Endothelial cell of umbilical vein (primary cell): ENCODE measurements around the gene UBE2E3. TPM values are rescaled to one million over a fixed set of nuclear protein-coding genes. Genes with fewer than 3 reads are reported as not detected.

Experiments
- BruUV-seq: library from RNA; stranded (reverse); fragments of 400-500 nt; replicated peaks from 2 replicates; lab custom pipeline; 2021; lab: Mats Ljungman, UMichigan
- CTCF ChIA-PET: fragments of 300-600, 350-600 bp; sonication (Branson Sonifier 250); formaldehyde crosslinking; loops from one replicate; lab custom pipeline; 2021; ENCODE audit warnings: antibody characterized with exemption, inconsistent platforms; lab: Charles Lee
- POLR2A ChIA-PET: fragments of 300-600, 350-600 bp; sonication (Branson Sonifier 250); formaldehyde crosslinking; loops from one replicate; lab custom pipeline; 2021; ENCODE audit warnings: antibody characterized with exemption, inconsistent platforms; lab: Charles Lee
- DNase-seq: peaks from one replicate; pipeline ENCODE4 v3.0.0-alpha.2; 2011; ENCODE audit warnings: low read depth, low spot score
- FAIRE-seq: peaks from 2 replicates; lab custom pipeline; 2011; peaks lifted over from hg19 to GRCh38; lab: Jason Lieb, UNC
- H2AFZ ChIP-seq: 2 replicates; pipeline ENCODE4 v1.6.0; 2012; ENCODE audit warnings: low read depth, low read length, control low read depth, inconsistent platforms
- H3K27ac ChIP-seq: 2 replicates; pipeline ENCODE4 v1.5.1; 2011; ENCODE audit warnings: low read depth, mild to moderate bottlenecking, control low read depth, low read length, moderate library complexity; ENCODE audit not compliant: insufficient read depth
- H3K27me3 ChIP-seq, 2 experiments: 2 replicates each; pipeline versions ENCODE4 v1.6.0 to v1.6.1; 2011; ENCODE audit warnings: low read length in 2 of 2, mixed read lengths in 1 of 2; ENCODE audit not compliant: control insufficient read depth in 2 of 2, insufficient read depth in 2 of 2
- H3K36me3 ChIP-seq, 2 experiments: 2 replicates in 1 of 2; 3 replicates in 1 of 2; pipeline ENCODE4 v1.5.1; 2011; ENCODE audit warnings: low read length in 2 of 2, mild to moderate bottlenecking in 1 of 2, moderate library complexity in 1 of 2; ENCODE audit not compliant: control insufficient read depth in 2 of 2, insufficient read depth in 2 of 2; ENCODE audit errors: extremely low read depth in 1 of 2
- H3K4me1 ChIP-seq: 3 replicates; pipeline ENCODE4 v1.5.1; 2011; ENCODE audit warnings: mild to moderate bottlenecking, low read length; ENCODE audit not compliant: control insufficient read depth, insufficient read depth; ENCODE audit errors: extremely low read depth
- H3K4me2 ChIP-seq: 2 replicates; pipeline ENCODE4 v1.6.1; 2011; ENCODE audit warnings: low read length, control low read depth, mixed read lengths; ENCODE audit not compliant: insufficient read depth
- H3K4me3 ChIP-seq, 3 experiments: fragments of 200-600 bp in 1 of 3; sonication (generic), shearing (Covaris generic) in 1 of 3; replicated peaks in 1 of 3; 2 replicates each; pipeline ENCODE4 v1.5.1; 2011 to 2016; ENCODE audit warnings: control low read depth in 3 of 3, low read length in 3 of 3, mild to moderate bottlenecking in 2 of 3, inconsistent platforms in 1 of 3, low read depth in 1 of 3, moderate library complexity in 1 of 3; ENCODE audit not compliant: insufficient read depth in 1 of 3
- H3K79me2 ChIP-seq: 2 replicates; pipeline ENCODE4 v1.6.0; 2012; ENCODE audit warnings: low read length, inconsistent platforms; ENCODE audit not compliant: control insufficient read depth, insufficient read depth
- H3K9ac ChIP-seq: replicated peaks from 2 replicates; pipeline ENCODE3; 2011; ENCODE audit warnings: low read length, control low read depth; ENCODE audit not compliant: insufficient read depth; ENCODE audit errors: extremely low read depth
- H3K9me1 ChIP-seq: replicated peaks from 3 replicates; pipeline ENCODE4 v1.6.0; 2011; ENCODE audit warnings: mild to moderate bottlenecking, low read length; ENCODE audit not compliant: control insufficient read depth, insufficient read depth; ENCODE audit errors: extremely low read depth
- H3K9me3 ChIP-seq: replicated peaks from 2 replicates; pipeline ENCODE4 v1.5.1; 2012; ENCODE audit warnings: low read length, inconsistent platforms; ENCODE audit not compliant: control insufficient read depth, insufficient read depth
- H4K20me1 ChIP-seq: replicated peaks from 2 replicates; pipeline ENCODE3; 2011; ENCODE audit warnings: mild to moderate bottlenecking, low read length; ENCODE audit not compliant: control insufficient read depth, insufficient read depth; ENCODE audit errors: extremely low read depth
- CTCF ChIP-seq, 2 donors: IDR thresholded peaks; 1 replicate in 1 of 2; 2 replicates in 1 of 2; pipeline ENCODE4 v1.5.1; 2011; ENCODE audit warnings: low read length in 2 of 2, mild to moderate bottlenecking in 2 of 2, moderate library complexity in 2 of 2, control low read depth in 1 of 2, inconsistent platforms in 1 of 2, low read depth in 1 of 2; ENCODE audit not compliant: insufficient read depth in 1 of 2; ENCODE audit errors: extremely low read depth in 1 of 2
- EZH2 ChIP-seq: IDR thresholded peaks from 2 replicates; pipeline ENCODE4 v1.6.1; 2012; ENCODE audit warnings: borderline replicate concordance, low read depth, mild to moderate bottlenecking, moderate library complexity, low read length, inconsistent platforms; ENCODE audit not compliant: severe bottlenecking
- FOS ChIP-seq: IDR thresholded peaks from 2 replicates; pipeline ENCODE4 v1.6.1; 2011; ENCODE audit warnings: mild to moderate bottlenecking, low read length, moderate library complexity, borderline replicate concordance; ENCODE audit not compliant: insufficient read depth
- GATA2 ChIP-seq: IDR thresholded peaks from 2 replicates; pipeline ENCODE4 v1.7.0; 2011; ENCODE audit warnings: low read depth, mild to moderate bottlenecking, moderate library complexity, mixed read lengths, low read length; ENCODE audit not compliant: insufficient read length, insufficient read depth
- MAX ChIP-seq: IDR thresholded peaks from 2 replicates; pipeline ENCODE4 v1.6.1; 2011; ENCODE audit not compliant: insufficient read depth, insufficient read length
- MYC ChIP-seq: IDR thresholded peaks from one replicate; pipeline ENCODE4 v1.6.1; 2011; ENCODE audit warnings: mild to moderate bottlenecking, low read depth, low read length
- POLR2A ChIP-seq: IDR thresholded peaks from 2 replicates; pipeline ENCODE4 v1.6.1; 2012; ENCODE audit warnings: low read depth, mild to moderate bottlenecking, control low read depth, low read length
- POLR2AphosphoS5 ChIP-seq: IDR thresholded peaks from 2 replicates; pipeline ENCODE4 v1.6.1; 2012; ENCODE audit warnings: low read depth, mild to moderate bottlenecking, control low read depth, low read length, moderate library complexity; ENCODE audit not compliant: insufficient read depth
- dilution Hi-C: fragments of 300-500 bp; cut with MboI; formaldehyde crosslinking; loops from one replicate; pipeline ENCODE4 v1.15.0; 2019; ENCODE audit warnings: low sequenced_read_pairs; ENCODE audit not compliant: extremely low pct_ligation_motif_present
- intact Hi-C: fragments of 100-400 bp; cut with micrococcal nuclease; formaldehyde crosslinking; loops from one replicate; pipeline ENCODE4 v1.10.0; 2022
- polyA plus RNA-seq, 4 experiments: library from polyadenylated mRNA; depleted of rRNA in 3 of 4; stranded (reverse) in 3 of 4; unstranded in 1 of 4; fragments of >200 nt; gene quantifications; 2 replicates each; pipeline versions ENCODE4 v1.2.1 to v1.2.3, GENCODE V29; 2011 to 2012; ENCODE audit warnings: missing spikeins in 1 of 4
- total RNA-seq: library from RNA; stranded (reverse); gene quantifications from 2 replicates; pipeline ENCODE4 v1.2.3, GENCODE V29; 2021

Gene UBE2E3
- total and polyA plus RNA-seq, 2 donors (not counting 3 experiments of a cell fraction or from before 2014, with no cell fraction given) = 81.5 to 107 TPM

- Histone ChIP-seq H3K27me3 (no peaks in the 10 kb centered on the region), H3K9ac (no peak overlapping the region), H2AFZ (no peak overlapping the region), H3K4me1 (no peaks in the 10 kb centered on the region), H3K9me3 (no peaks in the 10 kb centered on the region), H3K27ac (no peak overlapping the region), H3K4me2 (no peak overlapping the region), H4K20me1 (peaks cover 24% of the 10 kb centered on the region), H3K36me3 (no peaks in the 10 kb centered on the region), H3K79me2 (peaks cover 88% of the 10 kb centered on the region), H3K9me1 (peaks cover 4% of the 10 kb centered on the region), H3K4me3 (no peak overlapping the region)
- TF ChIP-seq POLR2AphosphoS5 (no peak), MAX (no peak), CTCF (IDR thresholded peaks at IDR 0.05; ENCODE audit: extremely low read depth in 1 of 2, insufficient read depth in 1 of 2, low read depth in 1 of 2, low read length in 2 of 2) (no peak), POLR2A (no peak), GATA2 (no peak), FOS (no peak), MYC (no peak), EZH2 (no peak)
- no TSS peak for BruUV-seq
- CTCF ChIA-PET = interaction anchor here (1.8 kb wide), 1 partner anchor 12 kb away, joined by 4 read pairs; no protein-coding TSS in a partner anchor
- no peak for DNase-seq
- dilution Hi-C loops = no loop called here
- intact Hi-C loops = no loop called here
- POLR2A ChIA-PET = interaction anchor here (0.7 kb wide), 1 partner anchor 26 kb away, joined by 5 read pairs; no protein-coding TSS in a partner anchor
- no peak for FAIRE-seq
Observed at GRCh38 chr2:181007086-181007837, 26.9 kb downstream of the UBE2E3 start.
